ENCODE data around the gene ABCD1.
"Not testable (repeated sequence)": the region's sequence is repeated elsewhere in the genome, so short reads cannot be mapped to it uniquely, and the experiment has no call there.

ABCD1 gene

DNA sequence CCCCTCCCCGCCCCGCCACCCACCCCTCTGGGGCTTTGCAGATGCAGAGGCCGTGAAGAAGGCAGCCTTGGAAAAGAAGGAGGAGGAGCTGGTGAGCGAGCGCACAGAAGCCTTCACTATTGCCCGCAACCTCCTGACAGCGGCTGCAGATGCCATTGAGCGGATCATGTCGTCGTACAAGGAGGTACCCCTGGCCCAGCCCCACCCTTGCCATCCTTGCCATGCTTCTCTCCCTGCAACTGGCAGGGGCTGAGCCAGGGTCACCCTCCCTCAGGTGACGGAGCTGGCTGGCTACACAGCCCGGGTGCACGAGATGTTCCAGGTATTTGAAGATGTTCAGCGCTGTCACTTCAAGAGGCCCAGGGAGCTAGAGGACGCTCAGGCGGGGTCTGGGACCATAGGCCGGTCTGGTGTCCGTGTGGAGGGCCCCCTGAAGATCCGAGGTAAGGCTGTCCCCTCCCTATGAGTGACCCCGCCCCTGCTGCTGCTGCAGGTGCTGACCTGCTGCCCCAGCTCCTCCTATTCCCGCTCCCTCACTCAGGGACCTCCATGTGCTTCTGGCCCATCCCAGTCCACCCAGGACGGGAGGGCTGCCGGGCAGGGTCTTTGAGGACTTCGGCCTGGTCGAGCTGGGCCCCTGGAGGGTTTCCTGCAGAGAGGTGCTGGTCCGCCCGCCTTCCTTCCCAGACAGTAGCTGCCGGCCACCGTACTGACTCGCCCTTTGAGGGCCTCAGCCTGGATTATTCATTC lies 11.6 kb downstream of the ABCD1 start:
- FAIRE-seq, result no peak

DNA sequence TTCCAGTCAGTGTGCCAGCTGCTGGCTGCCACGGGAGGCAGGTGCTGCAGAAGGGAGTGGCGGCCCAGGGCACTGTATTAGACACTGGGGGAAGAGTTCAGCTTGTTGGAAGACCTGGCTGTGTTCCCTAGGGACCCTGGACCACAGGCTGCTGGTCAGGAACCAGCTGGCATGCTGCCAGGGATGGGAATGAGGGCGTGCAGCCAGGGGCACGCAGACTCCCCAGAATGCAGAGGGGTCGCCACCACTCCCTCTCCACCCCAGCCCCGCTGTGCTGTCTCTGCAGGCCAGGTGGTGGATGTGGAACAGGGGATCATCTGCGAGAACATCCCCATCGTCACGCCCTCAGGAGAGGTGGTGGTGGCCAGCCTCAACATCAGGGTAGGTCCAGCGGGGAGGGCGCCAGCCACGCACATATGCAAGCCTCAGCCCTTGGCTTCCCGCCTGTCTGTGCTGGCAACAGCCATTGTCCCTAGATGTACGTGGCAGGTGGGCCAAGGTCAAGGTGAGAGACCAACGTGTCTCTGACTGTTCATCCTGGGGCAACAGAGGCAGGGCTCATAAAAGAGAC lies 12.3 kb downstream of the ABCD1 start:
- FAIRE-seq, result no peak

DNA sequence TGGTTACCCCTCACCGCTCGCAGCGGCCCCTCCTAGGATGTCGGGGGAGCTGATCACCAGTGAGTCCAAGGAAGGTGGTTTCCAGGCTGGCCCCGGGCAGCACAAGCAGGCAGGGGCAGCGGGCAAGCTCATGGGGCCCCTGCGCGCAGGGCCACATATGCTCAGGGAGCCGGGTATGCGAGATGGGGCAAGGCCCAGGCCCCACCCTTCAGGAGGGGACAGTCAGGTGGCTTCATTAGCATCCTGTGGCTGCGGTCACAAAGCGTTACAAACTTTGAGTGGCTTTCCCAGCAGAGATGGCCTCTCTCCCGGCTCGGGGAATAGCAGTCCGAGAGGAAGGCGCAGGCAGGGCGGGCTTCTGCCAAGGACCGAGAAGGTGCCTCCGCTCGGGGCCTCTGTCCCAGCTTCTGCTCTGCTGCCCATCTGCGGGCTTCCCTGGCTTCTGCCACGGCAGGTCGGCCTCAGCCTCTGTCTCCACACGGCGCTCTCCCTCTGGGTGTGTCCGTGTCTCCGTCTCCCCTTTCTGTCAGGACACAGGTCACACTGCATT lies 13.5 kb downstream of the ABCD1 start:
- FAIRE-seq, result no peak

DNA sequence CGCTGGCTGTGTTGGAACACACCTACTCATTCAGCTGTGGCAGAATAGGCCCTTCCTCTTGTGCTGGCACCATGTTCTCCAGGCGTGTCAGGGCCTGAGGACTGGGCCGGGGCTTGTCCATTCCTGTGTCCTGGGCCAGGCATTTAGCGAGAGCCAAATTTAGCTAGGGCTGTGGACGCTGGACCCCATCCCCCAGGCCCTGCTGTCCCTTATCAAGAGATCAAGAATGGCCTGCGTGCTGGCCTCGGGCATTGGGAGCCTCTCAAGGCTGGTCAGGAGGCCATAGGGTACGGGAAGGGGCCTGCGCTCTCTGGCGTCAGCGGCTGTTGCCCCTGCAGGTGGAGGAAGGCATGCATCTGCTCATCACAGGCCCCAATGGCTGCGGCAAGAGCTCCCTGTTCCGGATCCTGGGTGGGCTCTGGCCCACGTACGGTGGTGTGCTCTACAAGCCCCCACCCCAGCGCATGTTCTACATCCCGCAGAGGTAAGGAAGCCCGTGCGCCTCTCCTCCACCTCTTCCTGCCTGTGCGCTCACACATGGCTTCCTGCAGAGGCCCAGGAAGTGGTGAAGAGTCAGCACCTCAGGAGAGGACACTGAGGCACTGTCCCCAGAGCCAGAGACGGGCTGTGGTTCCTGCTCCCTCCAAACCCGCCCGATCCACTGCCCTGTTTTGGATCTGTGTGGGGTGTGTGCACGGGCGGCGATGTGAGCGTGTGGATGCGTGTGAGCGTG lies 15.3 kb downstream of the ABCD1 start:
- FAIRE-seq, result no peak

DNA sequence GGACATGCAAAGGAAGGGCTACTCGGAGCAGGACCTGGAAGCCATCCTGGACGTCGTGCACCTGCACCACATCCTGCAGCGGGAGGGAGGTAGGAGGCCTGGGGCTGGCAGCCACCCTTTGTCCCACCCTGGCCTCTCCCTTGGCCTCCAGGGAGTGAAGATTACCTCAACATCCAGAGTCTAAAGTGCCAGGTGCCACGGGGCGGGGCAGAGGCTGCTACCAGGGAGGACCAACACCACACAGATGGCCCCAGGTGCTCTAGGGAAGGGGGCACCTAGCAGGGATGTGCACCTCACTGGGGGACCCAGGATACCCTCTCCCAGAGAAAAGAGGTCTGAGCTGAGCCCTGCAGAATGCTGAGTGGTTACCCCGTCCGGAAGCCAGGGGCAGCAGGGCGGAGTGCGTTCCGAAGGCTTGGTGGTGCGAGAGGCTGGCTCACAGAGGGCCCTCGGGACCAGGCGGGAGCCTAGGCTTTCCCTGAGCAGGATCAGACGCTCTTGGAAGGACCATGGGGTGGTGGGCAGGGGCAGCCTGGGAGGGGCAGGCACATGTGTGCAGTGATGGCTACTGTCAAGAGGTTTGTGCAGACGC lies 16.1 kb downstream of the ABCD1 start:
- no peak for FAIRE-seq

DNA sequence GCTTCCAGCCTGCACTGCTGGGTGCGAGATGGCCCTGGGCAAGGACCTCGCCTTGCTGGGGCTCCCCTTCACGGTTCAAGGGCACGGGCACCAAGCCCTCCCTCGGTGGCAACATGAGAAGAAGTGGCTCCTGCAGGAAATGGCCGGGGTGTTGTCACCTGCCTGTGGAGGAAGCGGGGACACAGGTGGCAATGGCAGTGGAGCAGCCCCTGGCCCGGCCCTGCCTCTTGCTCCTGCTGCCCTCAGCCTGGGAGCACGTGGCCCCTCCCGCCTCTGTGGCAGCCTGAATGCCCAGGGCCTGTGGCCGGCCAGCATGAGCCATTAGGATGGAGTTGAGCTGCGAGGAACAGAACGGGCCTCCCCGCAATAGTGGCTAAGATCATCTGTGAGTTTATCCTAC lies 16.8 kb downstream of the ABCD1 start:
- FAIRE-seq, result no peak

DNA sequence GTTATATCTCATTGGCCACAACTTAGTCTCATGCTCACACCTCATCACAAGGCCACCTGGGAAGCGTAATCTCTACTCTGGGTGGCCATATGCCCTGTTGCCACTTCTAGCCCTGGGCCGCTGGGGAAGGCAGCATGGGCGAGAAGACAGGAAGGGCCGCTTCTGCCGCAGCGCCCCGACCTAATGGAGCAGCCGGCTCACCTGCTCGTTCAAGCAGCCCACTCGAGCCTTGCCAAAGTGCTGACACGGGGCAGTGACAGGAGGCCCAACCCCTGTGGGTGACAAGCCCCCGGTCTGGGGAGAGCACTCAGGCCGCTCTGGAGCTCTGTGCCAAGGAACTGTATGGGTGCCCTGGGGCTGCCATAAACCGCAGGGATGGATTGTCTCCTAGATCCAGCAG lies 17.5 kb downstream of the ABCD1 start:
- not testable (repeated sequence) for FAIRE-seq

DNA sequence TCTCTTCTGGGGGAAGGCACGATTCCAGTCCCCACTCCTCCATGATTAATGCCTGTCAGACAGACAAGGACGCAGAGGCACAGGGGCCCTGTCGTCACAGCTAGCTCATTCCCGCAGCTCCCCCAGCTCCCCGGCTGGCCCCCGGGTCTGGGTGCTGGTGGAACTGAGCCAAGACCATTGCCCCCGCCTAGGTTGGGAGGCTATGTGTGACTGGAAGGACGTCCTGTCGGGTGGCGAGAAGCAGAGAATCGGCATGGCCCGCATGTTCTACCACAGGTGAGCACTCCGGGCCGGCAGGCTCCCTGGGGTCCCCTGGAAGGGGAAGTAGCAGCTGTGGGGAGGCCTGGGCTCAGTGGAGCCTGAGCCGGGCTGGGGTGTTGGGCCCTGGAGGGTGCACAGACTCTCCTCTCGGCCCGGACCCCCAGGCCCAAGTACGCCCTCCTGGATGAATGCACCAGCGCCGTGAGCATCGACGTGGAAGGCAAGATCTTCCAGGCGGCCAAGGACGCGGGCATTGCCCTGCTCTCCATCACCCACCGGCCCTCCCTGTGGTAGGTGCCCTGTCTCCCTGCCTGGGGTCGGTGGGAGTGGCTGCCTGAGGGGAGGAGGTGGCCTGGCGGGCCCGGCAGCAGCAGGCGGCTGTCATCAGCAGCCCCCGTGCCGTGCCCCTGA lies 18.3 kb downstream of the ABCD1 start:
- not testable (repeated sequence) for FAIRE-seq

DNA sequence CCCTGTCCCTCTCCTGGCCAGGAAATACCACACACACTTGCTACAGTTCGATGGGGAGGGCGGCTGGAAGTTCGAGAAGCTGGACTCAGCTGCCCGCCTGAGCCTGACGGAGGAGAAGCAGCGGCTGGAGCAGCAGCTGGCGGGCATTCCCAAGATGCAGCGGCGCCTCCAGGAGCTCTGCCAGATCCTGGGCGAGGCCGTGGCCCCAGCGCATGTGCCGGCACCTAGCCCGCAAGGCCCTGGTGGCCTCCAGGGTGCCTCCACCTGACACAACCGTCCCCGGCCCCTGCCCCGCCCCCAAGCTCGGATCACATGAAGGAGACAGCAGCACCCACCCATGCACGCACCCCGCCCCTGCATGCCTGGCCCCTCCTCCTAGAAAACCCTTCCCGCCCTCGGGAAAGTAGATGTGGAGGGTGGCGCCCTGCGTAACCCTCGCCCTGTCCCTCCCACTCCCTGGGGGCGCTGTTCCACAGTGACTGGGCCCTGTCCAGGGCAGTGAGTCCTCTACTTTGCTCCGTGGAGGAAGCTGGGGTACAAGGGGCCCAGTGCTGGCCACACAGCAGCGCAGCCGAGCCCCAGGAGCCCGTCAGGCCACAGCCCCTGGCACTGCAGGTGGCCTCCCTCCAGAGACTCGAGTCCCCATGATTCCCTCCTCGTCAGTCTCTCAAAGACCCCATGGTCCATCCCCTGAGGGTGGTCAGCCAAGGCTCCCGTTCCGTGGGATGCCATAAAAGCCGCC lies 19.0 kb downstream of the ABCD1 start:
- not testable (repeated sequence) for FAIRE-seq

DNA sequence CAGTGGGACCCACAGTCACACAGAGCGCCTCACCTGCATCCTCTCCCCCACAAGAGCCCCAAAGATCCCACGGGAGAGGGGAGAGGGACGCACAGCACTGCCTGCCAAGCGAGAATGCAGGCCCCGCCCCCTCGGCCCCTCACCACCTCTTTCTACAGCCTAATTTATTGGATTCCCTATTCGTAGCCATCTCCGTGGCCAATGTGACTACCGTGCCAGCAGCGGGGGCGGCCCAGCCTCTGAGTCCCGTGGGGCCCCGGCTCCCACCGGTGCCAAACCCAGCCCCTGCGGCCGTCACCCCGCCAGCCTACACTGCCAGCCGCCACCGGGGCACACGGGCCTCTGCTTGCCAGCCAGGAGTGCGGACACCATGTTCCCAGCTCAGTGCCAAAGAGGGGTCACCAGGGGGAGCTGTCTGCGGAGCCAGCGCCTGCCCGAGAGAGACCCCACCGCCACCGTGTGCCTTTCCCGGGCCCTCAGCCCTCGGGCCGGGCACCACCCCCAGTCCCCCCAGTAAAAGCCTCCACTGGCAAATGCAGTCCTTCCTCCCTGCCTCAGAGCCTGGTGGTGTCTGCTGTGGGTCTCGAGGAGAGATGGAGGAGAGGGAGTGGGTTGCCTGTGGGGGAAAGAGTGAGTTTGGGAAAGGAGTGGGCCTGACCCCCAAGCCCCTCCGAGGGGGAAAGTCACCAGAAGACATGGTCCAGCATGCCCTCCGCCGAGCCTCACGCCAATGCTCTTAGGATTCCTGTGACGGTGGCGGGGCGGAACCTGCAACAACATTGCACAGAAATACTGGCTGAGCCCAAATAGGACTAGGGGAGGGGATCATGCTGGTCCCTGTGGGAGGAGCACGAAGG lies 19.8 kb downstream of the ABCD1 start:
- no peak for FAIRE-seq

DNA sequence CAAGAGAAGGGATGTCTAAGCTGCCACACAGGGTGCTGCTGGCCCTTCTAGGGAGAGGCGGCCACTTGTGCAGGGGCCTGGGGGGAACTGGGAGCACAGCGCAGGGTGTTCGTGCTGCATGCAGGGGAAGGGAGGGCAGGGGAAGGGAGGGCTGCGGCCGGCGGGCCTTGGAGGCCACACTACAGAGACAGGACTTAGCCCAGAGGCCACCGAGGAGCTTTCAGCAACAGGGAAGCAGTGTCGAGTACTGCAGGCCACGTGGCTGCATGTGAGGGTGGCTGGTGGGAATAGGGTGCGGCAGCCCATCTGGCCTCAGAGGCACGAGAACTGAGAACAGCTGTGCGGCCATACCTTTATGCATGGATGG lies 20.4 kb downstream of the ABCD1 start:
- not testable (repeated sequence) for FAIRE-seq

DNA sequence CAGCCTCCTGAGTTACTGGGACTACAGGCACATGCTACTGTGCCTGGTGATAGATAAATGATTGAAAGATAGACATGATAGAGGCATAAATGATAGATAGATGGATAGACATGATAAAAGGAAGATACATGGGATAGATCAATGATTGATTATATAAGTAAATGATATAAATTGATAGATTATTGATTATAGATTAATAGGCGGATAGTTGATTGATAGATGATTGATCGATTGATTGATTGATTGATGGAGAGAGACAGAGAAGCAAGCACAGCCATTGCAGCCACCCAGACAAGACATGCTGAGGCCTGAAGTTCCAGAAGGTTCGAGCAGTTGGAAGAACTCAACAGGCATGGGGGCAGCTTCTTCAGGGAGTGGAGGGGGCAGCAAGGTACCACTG lies 21.7 kb downstream of the ABCD1 start:
- no peak for FAIRE-seq

DNA sequence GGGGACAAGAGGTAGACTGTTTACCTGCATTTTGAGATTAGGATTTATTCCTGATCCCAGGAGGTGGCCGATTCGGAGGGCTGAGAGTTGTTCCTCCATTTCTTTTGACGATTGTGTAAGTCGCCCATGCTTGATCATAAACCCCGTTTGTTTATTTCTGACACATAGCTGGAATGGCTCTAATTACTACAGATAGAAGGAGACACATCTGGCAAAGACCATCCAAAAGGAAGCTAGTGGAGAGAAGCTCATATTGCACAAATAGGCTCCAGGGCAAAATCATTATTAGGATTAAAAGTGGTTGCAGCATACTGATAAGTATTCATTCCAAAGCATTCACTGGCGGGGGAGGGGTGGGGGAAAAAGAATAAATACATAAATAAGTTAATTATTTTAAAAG lies 22.3 kb downstream of the ABCD1 start:
- not testable (repeated sequence) for FAIRE-seq

DNA sequence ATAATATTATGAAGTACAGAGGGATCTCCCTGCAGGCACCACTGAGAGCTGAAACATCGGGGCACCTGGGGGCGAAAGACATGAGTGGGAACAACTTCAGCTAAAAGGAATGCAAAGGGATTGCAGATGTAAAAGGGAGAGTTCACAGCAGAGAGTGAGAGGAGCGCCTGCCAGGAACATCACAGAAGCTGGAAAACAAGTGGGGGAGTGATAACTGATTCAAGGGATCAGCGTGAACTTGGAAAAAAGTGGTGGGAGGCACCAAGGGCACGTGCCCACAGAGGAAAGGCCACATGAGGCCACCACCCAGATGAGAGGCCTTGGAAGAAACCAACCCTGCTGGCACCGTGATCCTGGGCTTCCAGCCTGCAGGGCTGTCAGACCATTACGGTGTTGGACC lies 24.4 kb downstream of the ABCD1 start:
- FAIRE-seq, result not testable (repeated sequence)

DNA sequence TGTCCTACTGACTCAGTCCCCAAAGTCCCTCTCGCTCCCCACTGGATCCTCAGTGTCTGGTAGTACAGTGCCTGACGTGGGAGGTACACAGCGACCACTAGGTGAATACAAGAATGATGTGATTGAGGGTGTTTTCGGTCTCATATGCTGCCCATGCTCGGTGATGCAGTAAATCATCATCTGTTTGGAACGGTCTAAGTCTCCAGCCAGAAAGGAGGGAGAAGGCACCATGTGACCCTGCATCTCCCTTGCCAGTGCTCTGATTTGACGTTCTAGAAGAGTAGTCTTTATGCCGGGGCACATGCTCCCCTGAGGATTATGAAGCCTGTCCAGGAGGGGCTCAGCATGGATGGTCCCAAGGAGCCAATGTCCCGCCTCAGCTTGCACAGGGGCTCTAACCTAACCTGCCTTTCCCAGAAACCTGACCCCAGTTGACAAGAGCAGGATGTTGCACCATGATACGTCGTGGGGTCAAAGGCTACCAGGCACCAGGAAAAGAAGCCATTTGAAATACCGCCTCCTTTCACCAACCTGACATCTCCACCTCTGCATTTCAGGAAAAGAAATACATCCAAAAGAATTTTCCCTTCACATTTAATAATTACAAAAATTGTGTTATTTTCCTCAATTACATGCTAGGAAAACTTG lies 25.6 kb downstream of the ABCD1 start:
- no peak for FAIRE-seq

DNA sequence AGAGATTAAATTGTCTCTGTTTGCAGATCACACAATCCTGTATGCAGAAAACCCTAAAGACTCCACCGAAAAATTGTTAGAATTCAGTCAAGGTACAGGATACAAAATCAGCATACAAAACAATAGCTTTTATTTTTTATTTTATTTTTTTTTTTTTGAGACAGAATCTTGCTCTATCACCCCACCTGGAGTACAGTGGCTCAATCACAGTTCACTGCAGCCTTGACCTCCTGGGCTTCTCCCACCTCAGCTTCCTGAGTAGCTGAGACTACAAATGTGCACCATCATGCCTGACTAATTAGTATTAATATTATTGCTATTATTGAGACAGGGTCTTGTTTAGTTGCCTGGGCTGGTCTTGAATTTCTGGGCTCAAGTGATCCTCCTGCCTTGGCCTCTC lies 30.5 kb downstream of the ABCD1 start:
- no peak for FAIRE-seq

DNA sequence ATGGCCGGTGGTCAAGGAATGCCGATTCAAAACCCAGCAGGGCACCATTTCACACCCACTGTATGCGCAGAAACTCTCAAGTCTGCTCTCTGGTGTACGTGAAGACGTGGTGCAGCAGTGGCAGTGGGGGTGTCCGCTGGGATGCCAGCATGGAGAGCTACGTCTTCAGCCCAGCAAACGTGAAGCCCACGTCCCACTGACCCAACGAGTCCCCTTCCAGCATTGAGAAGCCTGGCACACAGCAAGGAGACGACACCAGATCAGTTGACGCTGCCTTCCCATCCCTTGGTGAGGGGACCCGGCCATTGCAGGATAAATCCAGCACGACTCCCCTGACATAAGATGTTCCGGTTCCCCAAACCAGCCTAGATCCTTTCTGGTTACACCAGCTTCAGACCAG lies 37.2 kb downstream of the ABCD1 start:
- FAIRE-seq, result no peak

DNA sequence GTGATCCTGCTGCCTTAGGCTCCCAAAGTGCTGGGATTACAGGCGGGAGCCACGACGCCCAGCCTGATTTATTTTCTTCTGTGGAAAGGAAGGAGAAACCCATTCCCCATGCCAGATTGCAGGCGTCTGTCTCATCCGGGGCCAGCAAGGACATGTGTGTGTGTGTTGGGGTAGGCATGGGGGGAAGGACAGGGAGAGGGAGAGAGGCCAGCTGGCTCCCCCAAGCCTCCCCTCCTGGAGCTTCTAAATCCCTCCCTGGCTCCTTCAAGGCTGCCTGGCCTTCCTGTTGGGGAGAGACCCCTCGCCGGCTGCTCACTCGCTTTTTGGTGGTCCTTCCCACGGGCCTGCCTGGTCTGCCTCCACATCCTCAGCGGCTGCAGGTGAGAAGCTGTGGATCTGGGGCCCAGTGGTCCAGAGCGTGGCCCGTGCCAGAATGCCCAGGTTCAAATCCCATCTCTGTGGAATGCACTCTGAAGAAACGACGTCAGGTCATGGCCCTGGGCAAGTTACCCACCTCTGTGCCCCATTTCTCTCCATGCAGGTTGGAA lies 38.0 kb downstream of the ABCD1 start:
- FAIRE-seq, result no peak

DNA sequence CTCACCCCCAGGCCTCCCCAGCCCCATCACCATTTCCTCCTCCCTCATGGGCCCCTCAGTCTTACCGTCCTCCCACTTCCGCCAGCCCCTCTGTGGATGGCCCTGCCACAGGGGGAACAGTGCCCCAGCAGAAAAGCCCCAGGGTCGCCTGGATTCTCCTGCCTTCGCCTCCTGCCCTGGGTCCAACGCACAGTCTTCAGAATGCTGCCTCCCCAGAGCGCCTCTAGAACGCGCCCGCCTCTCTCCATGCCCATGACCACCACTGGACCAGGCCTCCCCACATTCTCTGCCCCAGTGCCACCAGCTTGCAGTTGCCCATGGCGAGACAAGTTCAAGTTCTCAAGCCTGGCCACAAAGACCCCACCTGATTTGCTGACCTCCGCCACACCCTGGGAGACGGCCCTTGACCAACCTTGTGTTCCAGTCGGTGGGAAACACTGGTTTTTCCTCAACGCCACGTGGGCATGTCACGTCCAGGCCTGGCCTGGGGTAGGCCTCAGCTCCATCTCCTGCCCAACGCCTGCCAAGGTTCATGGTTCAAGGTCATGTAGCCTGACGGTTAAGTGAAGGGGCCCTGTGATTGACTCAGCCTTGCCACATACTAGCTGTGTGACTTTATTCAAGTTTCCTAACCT lies 38.8 kb downstream of the ABCD1 start:
- no peak for FAIRE-seq

Data from G401.6 (cell line).